ENCODE results near the gene MYBPC1.

DNA sequence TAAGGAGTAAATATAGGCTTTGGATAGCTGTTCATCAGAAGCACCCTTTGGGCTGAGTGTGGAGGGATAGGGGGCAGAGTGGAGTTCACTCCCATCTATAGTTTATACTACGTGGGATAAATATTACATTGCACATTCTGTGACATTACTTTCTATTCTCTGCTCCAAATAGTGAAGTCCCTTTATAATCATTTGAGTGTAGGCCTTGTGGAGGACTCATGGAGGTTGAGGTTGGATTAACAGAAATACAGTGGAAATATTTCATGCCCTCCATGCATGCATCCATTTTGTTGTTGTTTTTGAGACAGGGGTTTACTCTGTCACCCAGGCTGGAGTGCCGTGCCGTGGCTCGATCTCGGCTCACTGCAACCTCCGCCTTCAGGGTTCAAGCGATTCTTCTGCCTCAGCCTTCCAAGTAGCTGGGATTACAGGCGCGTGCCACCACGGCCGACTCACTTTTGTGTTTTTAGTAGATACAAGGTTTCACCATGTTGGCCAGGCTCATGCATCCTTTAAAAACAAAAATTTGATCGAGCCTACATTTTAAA, 104.1 kb downstream of the MYBPC1 start:
- no peak for TF ChIP-seq TAF1 (CRISPR knock-in tag; IDR thresholded peaks at IDR 0.05)
- TF ChIP-seq ZNF549 (CRISPR knock-in tag; IDR thresholded peaks at IDR 0.05), result no peak
- TF ChIP-seq, protein P1, sequence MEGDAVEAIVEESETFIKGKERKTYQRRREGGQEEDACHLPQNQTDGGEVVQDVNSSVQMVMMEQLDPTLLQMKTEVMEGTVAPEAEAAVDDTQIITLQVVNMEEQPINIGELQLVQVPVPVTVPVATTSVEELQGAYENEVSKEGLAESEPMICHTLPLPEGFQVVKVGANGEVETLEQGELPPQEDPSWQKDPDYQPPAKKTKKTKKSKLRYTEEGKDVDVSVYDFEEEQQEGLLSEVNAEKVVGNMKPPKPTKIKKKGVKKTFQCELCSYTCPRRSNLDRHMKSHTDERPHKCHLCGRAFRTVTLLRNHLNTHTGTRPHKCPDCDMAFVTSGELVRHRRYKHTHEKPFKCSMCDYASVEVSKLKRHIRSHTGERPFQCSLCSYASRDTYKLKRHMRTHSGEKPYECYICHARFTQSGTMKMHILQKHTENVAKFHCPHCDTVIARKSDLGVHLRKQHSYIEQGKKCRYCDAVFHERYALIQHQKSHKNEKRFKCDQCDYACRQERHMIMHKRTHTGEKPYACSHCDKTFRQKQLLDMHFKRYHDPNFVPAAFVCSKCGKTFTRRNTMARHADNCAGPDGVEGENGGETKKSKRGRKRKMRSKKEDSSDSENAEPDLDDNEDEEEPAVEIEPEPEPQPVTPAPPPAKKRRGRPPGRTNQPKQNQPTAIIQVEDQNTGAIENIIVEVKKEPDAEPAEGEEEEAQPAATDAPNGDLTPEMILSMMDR (CRISPR knock-in tag; IDR thresholded peaks at IDR 0.05), result peak; percentile 34
- TF ChIP-seq, protein P2, sequence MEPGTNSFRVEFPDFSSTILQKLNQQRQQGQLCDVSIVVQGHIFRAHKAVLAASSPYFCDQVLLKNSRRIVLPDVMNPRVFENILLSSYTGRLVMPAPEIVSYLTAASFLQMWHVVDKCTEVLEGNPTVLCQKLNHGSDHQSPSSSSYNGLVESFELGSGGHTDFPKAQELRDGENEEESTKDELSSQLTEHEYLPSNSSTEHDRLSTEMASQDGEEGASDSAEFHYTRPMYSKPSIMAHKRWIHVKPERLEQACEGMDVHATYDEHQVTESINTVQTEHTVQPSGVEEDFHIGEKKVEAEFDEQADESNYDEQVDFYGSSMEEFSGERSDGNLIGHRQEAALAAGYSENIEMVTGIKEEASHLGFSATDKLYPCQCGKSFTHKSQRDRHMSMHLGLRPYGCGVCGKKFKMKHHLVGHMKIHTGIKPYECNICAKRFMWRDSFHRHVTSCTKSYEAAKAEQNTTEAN (CRISPR knock-in tag; conservative IDR thresholded peaks at IDR 0.05), result no peak
